Left colon (tissue), 2 donors: ENCODE results near the gene SLC25A52. TPM values are rescaled to one million over a fixed set of nuclear protein-coding genes. Genes with fewer than 3 reads are reported as not detected.

Experiments used
- ATAC-seq: fragments of 200-7000 bp; cut with Tn5 transposase; one replicate; pipeline ENCODE4 v1.9.1; 2020; ENCODE audit warnings: mild to moderate bottlenecking, moderate library complexity
- DNase-seq, 2 donors: peaks; one replicate each; pipeline ENCODE4 v3.0.0-alpha.2; 2020
- intact Hi-C, 2 donors: fragments of 100-400 bp; cut with DNase I in 1 of 2; cut with micrococcal nuclease in 1 of 2; formaldehyde crosslinking; loops; one replicate each; pipeline versions ENCODE4 v1.11.2 to v1.14.0; 2022; cut with DNase I, micrococcal nuclease
- total RNA-seq, 2 donors: library from RNA; stranded (reverse); fragmentation: NEBNext Ultra II Directional; extraction: Animal tissue kit (Norgen Biotek cat#: 25700); gene quantifications; one replicate each; pipeline ENCODE4 v1.2.1, GENCODE V29; 2021
- donor health status: DM: no; HTN: no; CAD: no.
- donor health status: DM: yes; HTN: yes; CAD: no.

SLC25A52 gene
- total RNA-seq, 2 donors from 2014 or later, result not detected

DNA sequence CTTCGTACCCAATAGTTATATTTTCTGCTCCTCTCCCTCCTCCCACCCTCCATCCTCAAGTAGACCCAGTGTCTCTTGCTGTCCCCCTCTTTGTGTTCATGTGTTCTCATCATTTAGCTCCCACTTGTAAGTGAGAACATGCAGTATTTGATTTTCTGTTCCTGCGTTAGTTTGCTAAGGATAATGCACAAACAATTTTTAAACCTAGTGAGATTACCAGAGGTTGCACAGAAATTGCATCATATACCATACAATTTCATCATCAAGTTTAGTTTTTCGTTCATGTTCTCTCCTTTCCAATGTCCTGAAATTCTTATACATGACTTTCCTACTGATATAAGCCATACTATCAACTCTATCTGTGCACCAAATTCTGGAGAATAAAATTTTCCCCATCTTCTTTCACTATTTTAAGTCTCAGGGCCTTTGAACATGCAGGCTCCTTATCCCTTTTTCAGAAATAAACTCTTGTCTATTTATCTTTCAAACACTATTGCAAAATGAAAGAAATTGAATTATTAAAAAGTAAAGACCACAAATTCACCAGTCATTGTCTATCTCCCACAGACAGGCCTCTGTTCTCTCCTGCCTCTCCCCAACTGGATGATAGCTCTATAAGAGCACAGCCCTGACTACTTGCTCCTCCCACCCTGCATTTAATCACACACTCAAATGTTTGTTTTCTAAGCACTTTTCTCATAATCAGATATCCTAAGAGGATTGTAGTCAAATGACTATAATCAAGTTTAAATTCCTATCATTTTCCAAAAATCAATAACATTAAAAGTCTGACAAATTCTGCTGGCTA, 49.1 kb downstream of the SLC25A52 start:
- no peak for DNase-seq
- intact Hi-C loops, result no loop called here

DNA sequence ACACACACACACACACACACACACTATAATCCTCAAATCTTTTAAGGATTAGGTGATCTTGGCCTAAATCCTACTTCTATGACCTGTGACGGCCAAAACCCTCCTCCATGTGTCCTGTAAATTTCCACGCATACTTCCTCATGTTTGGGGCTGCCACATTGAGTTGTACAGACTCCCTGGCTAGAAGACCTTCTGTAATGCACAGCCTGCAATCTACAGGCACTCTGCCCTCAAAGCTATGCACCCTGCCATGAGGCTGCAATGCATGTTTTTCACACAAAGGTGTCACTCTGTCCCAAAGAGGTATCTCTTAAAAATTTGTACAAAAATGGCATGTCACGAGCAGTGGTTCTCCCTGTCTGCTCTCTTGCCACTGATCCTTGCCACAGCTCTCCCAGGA, 49.9 kb downstream of the SLC25A52 start:
- DNase-seq (no peak), ATAC-seq (no peak)
- intact Hi-C loops, result no loop called here

More for the DNA sequence above, 49.1 kb downstream of the SLC25A52 start:
- no peak for ATAC-seq

Other genes starting within 250 kb of the SLC25A52 start
- gene TTR, start 169.0 kb downstream of the SLC25A52 start, total RNA-seq, result 1 to 10 TPM; 1.2 to 1.9 TPM
- 1 to 10 TPM; 5.2 to 6.0 TPM for gene B4GALT6, start 76.3 kb downstream of the SLC25A52 start, total RNA-seq
- 10 to 100 TPM; 47.1 to 48.1 TPM for gene TRAPPC8, start 182.2 kb upstream of the SLC25A52 start, total RNA-seq